DMS 273 treated with DMSO at 0.1 percent for 48 hours (cell line): Measurements from ENCODE around the gene TOM1.

Experiments
- DNase-seq: peaks from one replicate; lab custom pipeline; 2025; lab: John Stamatoyannopoulos, UW

Gene TOM1

DNA sequence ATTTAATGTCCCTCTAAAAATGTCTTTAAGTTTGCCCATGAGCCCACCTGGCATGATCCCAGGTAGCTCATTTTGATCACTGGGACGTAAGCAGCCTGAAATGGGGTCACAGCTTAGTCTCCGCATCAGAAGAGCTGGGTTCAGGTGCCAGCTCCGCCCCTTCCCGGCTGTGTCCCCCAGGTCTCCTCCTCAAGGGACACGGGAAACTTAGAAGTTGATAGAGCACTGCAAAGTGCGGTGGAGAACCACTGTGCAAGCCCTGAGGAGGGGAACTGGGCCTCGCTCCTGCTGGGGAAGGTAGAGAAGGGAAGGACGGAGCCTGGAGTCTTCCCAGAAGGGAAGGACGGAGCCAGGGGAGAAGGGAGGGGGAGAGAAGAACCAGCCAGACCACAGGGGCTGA lies 7.7 kb downstream of the TOM1 start:
- DNase-seq: no peak

DNA sequence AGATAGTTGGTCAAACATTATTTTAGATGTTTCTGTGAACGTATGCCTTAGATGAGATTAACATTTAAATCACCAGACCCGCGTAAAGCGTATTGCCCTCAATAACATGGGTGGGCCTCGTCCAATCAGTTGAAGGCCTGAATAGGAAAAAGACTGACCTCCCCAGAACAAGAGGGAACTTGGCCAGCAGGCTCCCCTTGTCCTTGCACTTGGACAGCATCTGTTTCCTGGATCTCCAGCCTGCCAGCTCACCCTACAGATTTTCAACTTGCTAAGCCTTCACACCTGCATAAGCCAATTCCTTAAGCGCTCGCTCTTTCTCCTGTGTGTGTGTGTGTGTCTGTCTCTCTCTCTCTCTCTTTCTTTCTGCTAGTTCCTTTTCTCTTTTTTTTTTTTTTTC lies 8.2 kb downstream of the TOM1 start:
- no peak for DNase-seq

- no peak for DNase-seq
Measured at GRCh38 chr22:35308480-35309021, 8.9 kb downstream of the TOM1 start.

DNA sequence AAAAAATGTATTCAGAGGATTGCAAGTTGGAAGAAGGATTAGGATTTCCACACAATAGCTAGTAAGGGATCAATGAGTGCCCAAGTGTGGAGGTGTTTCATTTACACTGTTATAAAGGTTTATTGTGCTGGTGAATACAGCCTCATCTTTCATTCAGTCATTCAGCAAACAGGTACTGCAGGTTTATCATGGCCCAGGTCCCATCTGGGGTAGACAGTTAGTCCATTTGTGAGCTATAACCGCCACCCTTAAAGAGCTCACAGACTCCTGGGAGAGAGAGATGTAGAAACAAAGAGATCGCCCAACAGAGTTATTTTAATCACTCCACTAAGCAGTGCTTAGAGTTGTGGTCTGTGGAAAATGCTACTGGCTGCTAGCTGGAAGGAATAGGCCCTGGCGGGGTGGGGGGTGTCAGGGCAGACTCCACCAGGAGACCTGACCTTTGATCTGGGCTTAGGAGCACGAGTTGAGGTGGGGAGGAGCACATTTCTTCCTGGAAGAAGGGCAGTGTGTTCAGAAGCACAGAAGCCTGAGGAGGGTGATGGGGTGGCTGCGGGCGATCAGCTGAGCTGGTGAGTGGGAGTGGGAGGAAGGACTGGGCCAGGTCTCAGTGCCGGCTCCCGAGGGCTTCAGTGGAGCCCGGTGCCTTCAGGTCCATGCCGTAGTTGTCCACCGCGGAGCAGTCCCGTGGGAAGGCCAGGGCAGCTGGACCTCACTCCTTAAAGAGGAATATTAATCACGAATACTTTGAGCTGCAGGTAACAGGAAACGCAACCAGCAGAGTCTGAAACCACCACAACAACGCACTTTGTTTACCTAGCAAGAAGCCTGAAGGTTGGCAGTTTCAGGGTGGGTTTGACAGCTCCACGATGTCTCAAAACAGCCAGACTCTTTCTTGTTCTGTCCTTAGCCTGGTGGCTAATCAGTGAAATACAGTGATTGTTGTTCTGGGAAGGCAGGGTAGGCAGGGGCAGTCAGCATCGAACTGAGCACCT lies 11.2 kb downstream of the TOM1 start:
- no peak for DNase-seq

DNA sequence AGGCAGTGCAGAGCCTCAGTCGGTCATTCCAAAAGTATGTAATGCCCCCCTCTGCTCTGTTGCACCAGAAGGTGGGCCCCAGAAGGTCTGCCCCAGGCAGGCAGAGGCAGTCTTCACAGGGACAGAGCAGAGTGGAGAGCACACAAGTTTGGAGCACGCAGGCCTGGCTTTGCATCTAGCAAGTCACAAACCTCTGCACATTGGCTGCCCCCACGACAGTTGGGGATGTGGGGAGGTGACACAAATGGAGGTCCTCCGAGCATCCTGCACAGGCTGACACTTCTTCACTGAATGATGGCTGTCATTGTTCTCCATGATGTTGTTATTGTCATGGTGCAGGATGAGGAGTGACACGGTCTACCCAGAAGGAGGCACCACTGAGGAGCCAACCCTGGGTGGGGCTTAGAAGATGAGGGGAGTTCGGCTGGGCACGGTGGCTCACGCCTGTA lies 11.9 kb downstream of the TOM1 start:
- DNase-seq: no peak

DNA sequence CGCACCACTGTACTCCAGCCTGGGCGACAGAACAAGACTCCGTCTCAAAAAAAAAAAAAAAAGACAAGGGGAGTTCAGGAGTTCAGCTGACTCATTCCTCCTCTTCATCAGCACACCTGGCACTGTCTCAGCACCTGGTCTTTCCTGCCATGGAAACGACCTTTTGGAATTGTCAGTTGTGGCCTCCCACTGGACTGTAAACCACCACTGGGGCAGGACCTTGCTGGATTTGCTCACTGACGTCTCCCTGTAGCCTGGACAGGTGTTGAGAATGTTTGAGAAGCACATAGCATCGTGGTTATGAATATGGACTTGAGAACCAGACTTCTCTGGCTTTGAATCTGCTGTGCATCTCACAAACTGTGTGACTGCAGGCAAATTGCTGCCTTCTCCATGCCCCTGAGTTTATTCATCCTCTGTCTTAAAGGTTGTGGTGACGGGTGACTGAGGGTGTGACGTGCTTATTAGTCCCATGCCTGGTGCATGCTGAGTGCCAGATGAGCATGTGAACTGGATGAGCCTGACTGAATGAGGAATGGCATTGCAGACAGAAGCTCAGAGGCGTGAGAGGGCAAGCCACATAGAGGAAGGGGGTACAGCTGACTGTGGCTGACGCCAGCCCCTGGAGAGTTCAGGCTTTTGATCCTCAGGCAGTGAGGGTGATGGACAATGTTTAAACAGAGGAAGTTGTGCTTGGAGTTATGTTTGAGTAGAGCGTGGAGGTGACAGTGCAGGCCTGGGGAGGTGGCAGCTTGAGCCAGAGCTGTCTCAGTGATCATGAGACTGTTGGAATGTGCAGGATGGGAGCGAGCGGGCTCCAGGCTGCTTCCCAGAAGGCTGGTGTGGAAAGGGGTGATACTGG lies 12.7 kb downstream of the TOM1 start:
- DNase-seq: no peak

- no peak for DNase-seq
Measured at GRCh38 chr22:35313311-35314121, 13.8 kb downstream of the TOM1 start.

GRCh38 chr22:35314161-35314942 lies 14.7 kb downstream of the TOM1 start:
- no peak for DNase-seq

DNA sequence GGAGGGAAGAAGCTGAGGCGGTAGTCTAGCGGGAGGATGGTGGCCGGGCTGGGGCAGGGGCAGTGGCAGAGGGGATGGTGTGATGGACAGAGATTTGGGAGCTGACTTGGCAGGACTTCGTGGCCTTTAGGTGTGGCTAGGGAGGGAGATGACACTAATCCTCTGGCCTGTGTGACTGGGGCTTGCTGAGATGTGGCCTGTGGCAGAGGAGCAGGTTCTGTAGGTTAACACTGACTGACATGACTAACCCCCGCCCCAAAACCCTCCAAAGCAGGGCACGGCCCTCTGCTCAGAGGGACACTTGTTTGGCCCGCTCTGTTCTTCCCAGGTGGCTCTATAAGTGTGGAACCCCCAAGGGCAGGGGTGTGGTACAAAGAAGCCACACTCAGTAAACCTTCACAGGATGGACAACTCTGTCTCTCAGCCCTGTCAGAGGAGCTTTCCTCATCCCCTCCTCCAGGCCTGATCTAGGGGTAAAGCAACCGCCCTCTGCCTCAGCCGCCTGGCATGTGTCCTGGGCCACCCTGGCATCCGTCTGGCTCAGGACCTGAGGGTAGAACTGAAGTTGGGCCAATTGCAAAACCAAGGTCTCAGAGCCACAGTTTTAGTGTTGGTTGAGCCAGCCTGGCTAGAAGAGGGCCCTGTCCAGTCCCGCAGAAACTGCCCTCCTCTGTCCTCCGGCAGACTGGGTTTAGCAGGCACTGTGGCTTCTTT lies 15.6 kb downstream of the TOM1 start:
- no peak for DNase-seq

DNA sequence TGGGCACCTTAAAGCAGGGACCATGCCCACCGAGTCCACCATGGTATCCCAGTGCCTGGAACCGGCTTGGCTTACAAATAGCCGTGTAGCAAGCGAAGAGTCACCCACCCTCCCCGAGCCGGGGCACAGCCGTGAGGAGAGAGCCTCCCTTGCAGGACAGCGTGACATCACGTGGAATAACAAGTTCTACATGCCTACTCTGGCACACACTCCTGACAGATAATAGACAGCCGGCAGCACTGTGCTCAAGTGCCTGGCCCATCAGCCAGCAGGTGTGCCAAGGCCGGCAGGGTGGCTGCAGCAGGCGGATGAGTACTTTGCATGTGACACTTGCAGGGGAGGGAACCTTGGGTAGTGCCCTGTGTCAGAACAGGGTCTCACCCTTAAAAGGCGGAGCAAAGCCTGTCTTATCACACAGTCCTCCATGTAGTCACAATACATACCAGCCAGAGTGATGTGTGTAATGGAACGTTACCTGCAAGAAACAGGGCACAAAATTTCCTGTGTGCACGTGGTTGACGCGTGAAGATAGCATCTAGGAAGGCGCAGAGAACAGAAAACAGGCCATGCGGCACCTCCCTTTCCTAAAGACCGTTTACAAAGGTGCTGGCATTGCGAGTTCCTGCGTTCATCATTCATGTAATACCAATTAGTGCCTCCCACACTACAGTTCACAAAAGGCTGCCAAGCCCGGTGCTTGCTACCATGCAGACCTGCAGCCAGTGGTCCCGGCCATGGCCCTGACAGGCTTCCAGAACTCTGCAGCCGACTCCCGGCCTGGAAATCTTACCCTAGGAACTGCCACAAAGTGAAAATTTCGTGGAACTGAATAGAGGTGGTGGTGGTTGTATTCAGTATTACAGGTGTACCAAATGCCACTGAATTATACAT lies 16.4 kb downstream of the TOM1 start:
- no peak for DNase-seq

DNA sequence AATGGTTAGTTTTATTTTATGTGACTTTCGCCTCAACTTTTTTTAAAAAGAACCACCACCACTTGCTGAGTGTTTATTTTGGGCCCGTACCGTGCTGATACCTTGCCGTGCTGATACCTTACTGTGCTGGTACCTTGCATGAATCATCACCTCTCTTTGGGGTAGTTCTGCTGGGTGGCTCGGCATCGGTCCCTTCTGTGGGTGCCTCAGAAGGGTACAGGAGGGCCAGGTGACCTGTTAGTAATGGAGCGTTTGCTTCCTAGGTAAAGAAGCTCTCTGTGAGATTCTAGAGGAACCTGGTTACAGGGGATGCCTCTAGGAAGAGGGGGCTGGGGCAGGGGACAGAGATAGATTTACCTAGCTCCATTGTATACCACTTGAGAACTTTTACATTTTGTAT lies 17.1 kb downstream of the TOM1 start:
- no peak for DNase-seq

GRCh38 chr22:35317680-35318290 lies 18.1 kb downstream of the TOM1 start:
- no peak for DNase-seq

GRCh38 chr22:35318346-35319215 lies 18.9 kb downstream of the TOM1 start:
- no peak for DNase-seq

GRCh38 chr22:35319244-35319985 lies 19.7 kb downstream of the TOM1 start:
- DNase-seq: no peak

GRCh38 chr22:35322126-35322525 lies 22.4 kb downstream of the TOM1 start:
- no peak for DNase-seq

GRCh38 chr22:35322893-35323292 lies 23.2 kb downstream of the TOM1 start:
- no peak for DNase-seq

DNA sequence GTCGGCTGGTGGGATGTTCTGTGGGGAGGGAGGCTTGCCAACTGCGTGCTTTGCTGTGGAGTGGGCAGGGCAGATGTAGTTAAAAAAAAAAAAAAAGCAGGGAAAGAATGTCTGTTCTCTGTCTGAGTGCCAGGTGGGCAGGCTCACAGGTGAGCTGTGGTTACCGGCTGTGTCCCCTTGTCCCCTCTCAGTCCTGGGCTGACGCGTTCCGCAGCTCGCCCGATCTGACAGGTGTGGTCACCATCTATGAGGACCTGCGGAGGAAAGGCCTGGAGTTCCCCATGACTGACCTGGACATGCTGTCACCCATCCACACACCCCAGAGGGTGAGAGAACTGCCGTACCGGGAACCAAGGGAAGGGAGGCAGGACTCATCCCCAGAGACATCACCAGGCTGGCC lies 23.6 kb downstream of the TOM1 start:
- no peak for DNase-seq
